ENCODE results near the gene LIPC. TPM values are rescaled to one million over a fixed set of nuclear protein-coding genes. Genes with fewer than 3 reads are reported as not detected.

LIPC gene
- total and polyA plus RNA-seq, 7 donors: 0.36 to 3.0 (median 0.83) TPM; not detected in 2

DNA sequence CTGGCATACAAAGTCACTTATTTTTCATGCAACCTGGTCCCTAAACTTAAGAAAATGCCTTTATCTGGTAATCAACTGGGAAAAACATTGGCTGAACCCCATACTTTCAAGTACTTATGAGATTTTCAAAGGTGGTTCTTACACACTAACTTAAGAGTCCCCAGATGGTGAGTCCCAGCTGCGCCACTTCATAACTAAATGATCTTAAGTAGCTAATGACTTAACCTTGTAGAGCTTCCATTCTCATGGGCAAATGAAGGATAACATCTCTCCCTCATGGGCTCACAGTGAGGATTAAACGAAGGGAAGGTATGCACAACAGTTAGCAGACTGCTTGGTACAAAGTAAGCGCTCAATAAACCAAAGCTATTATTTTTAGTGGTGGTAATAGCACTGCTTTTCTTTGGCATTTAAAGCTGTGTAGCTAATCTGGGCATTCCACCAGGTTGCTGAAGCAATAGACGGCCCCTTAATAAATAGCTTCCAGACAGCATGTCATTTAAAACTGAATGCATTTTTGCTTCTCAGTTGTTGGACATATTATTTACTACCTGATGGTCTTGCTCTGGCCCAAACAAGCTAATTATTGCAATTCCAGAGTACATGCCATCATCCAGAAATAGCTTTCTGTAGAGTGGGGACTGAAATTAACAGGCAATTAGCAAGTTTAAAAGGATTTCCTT is 55.4 kb downstream of the LIPC start:
- WGBS, 2 donors: 95 to 97% methylated on average over 4 of the region's 4 CpGs

DNA sequence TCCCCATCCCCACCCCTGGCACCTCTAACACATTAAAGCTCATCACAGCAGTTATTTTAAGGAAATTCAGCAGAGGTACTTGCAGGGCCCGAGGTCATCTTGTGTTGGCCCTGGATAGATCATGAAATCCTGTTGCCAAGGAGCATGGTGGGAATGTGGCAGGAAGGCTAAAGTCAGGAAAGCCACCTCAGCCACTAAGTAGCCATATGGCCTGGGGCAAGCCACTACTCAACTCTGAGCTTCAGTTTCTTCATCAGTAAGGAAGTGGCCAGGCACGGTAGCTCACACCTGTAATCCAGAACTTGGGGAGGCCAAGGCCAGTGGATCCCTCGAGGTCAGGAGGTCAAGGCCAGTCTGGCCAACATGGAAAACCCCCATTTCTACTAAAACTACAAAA is 55.9 kb downstream of the LIPC start:
- H3K4me3 ChIP-seq: no peak overlapping the region
- intact Hi-C loops (cut with DNase I): no loop called here
- TF ChIP-seq POLR2AphosphoS5 (IDR thresholded peaks at IDR 0.05): no peak
- TF ChIP-seq, protein P1, sequence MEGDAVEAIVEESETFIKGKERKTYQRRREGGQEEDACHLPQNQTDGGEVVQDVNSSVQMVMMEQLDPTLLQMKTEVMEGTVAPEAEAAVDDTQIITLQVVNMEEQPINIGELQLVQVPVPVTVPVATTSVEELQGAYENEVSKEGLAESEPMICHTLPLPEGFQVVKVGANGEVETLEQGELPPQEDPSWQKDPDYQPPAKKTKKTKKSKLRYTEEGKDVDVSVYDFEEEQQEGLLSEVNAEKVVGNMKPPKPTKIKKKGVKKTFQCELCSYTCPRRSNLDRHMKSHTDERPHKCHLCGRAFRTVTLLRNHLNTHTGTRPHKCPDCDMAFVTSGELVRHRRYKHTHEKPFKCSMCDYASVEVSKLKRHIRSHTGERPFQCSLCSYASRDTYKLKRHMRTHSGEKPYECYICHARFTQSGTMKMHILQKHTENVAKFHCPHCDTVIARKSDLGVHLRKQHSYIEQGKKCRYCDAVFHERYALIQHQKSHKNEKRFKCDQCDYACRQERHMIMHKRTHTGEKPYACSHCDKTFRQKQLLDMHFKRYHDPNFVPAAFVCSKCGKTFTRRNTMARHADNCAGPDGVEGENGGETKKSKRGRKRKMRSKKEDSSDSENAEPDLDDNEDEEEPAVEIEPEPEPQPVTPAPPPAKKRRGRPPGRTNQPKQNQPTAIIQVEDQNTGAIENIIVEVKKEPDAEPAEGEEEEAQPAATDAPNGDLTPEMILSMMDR (IDR thresholded peaks at IDR 0.05): no peak
- TF ChIP-seq EP300 (IDR thresholded peaks at IDR 0.05): no peak
- TF ChIP-seq POLR2A (IDR thresholded peaks at IDR 0.05): no peak
- no peaks in the 10 kb centered on the region for H3K4me1 ChIP-seq
- H3K36me3 ChIP-seq: no peaks in the 10 kb centered on the region
- H3K27ac ChIP-seq: no peak overlapping the region
- H3K9me3 ChIP-seq: no peaks in the 10 kb centered on the region
- no peaks in the 10 kb centered on the region for H3K27me3 ChIP-seq
- no peak for DNase-seq
- 59 to 63% methylated on average over 3 of the region's 3 CpGs for WGBS, 2 donors

More for the DNA sequence above, 55.4 kb downstream of the LIPC start:
- intact Hi-C loops (cut with DNase I): no loop called here
- TF ChIP-seq POLR2A (IDR thresholded peaks at IDR 0.05) (no peak), POLR2AphosphoS5 (IDR thresholded peaks at IDR 0.05) (no peak), EP300 (IDR thresholded peaks at IDR 0.05) (no peak)
- TF ChIP-seq, protein P1 (IDR thresholded peaks at IDR 0.05): no peak
- Histone ChIP-seq H3K4me1 (no peaks in the 10 kb centered on the region), H3K9me3 (no peaks in the 10 kb centered on the region), H3K27ac (no peak overlapping the region), H3K4me3 (no peak overlapping the region), H3K36me3 (no peaks in the 10 kb centered on the region), H3K27me3 (no peaks in the 10 kb centered on the region)
- DNase-seq: no peak

DNA sequence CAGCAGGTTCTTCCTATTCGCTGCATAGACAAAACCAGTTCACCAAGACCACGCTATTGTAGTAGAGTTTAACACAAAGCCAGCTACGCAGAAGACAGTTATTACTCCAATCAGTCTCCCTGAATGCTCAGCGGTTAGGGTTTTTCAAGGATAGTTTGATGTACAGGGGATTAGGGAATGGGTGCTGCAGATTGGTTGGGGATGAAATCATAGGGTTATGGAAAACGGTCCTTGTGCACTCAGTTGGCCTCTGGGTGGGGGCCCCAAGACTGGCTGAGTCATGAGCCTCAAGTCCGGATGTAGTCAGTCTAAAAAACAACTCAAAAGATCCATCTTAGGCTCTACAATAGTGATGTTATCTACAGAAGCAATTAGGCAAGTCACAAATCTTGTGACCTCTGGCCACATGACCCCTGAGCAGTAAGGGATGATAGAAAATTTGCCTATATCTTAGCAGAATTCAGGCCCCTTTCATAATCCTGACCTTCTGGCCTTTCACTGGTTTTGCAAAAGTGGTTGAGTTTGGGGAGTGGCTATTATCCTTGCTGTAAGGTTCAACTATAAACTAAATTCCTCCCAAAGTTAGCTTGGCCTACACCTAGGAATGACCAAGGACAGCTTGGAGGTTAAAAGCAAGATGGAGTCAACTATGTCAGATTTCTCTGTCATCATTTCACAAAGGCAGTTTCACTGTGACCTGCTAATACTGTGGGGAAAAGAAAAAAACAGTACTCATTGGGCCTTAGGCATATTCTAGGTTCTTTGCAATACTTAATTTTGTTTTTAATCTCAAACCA is 57.7 kb downstream of the LIPC start:
- TF ChIP-seq, protein P1 (IDR thresholded peaks at IDR 0.05): no peak
- TF ChIP-seq EP300 (IDR thresholded peaks at IDR 0.05) (no peak), POLR2A (IDR thresholded peaks at IDR 0.05) (no peak), POLR2AphosphoS5 (IDR thresholded peaks at IDR 0.05) (no peak)
- DNase-seq: no peak
- Histone ChIP-seq H3K27ac (no peak overlapping the region), H3K27me3 (no peaks in the 10 kb centered on the region), H3K4me1 (no peaks in the 10 kb centered on the region), H3K36me3 (no peaks in the 10 kb centered on the region), H3K9me3 (no peaks in the 10 kb centered on the region), H3K4me3 (no peak overlapping the region)
- intact Hi-C loops (cut with DNase I): no loop called here
- 97% methylated on average over 6 of the region's 6 CpGs for WGBS, 2 donors

DNA sequence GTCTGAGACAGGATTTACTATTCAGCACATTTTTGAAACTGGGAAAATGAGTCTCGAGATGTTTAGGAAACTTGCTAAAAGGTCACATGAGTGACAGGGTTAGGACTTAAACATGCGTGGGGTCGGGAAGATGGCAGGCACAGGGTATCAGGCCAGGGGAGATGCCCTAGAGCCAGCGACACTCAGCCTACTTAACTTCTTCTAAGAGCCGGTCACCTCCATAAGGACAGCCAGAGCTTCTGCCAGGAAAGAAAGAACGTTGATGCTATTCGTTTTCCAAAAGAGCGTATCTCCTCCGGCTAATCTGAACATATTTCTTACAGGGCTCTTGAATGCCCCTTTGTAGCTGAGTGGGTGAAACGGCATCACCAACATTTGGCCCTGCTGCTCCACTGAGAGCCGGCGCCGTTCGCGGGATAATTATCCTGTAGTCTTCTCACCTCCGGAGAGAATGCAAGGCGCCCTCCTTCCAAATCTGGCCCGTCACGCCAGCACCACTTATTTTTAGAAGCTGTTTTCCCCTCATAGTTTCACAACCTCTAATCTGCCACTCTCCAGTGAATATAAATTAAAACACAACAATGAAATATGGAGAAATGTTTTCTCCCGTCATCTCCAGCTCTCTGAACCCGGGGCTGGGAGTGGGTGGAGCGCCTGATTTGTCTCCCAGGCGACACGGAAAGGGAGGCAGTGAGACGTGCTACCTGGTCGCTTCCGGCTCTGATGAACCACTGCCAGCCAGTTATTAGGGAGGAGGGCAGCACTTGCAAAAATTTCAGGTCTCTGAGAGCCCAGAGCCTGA is 58.5 kb downstream of the LIPC start:
- WGBS, 2 donors: 91 to 95% methylated on average over 27 of the region's 27 CpGs
- intact Hi-C loops (cut with DNase I): no loop called here
- no peak for DNase-seq

More for the DNA sequence above, 58.5 kb downstream of the LIPC start:
- no peaks in the 10 kb centered on the region for H3K4me1 ChIP-seq
- H3K27ac ChIP-seq: no peak overlapping the region
- TF ChIP-seq, protein P1 (IDR thresholded peaks at IDR 0.05): no peak
- TF ChIP-seq EP300 (IDR thresholded peaks at IDR 0.05) (no peak), POLR2A (IDR thresholded peaks at IDR 0.05) (no peak), POLR2AphosphoS5 (IDR thresholded peaks at IDR 0.05) (no peak)
- no peaks in the 10 kb centered on the region for H3K9me3 ChIP-seq
- no peaks in the 10 kb centered on the region for H3K27me3 ChIP-seq
- H3K4me3 ChIP-seq: no peak overlapping the region
- H3K36me3 ChIP-seq: no peaks in the 10 kb centered on the region

Measured in sigmoid colon (tissue), 7 donors.